Measurements from ENCODE around the gene LRP10. TPM values are rescaled to one million over a fixed set of nuclear protein-coding genes. Genes with fewer than 3 reads are reported as not detected.

Gene LRP10
- total RNA-seq, 2 donors from 2014 or later = 124 to 150 TPM

GRCh38 chr14:22919601-22919921, 48.0 kb downstream of the LRP10 start:
- DNase-seq (ENCODE audit: low spot score) = no peak
- Histone ChIP-seq H3K27ac (peak overlapping the region; percentile 97 to 99), H3K9me3 (no peaks in the 10 kb centered on the region), H3K27me3 (replicated peaks; ENCODE audit: insufficient read depth) (no peaks in the 10 kb centered on the region), H3K4me1 (replicated peaks) (no peaks in the 10 kb centered on the region), H3K36me3 (peaks cover 0 to 16% of the 10 kb centered on the region in 2 donors), H3K4me3 (peak overlapping the region; percentile 20 to 29)
- intact Hi-C loops (cut with DNase I) = loop anchor here (5.0 kb wide), 1 partner anchor 47 kb away; the partner anchor contains the start of gene LRP10
- no peak for TF ChIP-seq POLR2A (IDR thresholded peaks at IDR 0.05)
- TF ChIP-seq CTCF (IDR thresholded peaks at IDR 0.05) = no peak
- TF ChIP-seq POLR2AphosphoS5 (IDR thresholded peaks at IDR 0.05) = no peak
- WGBS = 9% methylated on average over 10 of the region's 10 CpGs

- no peaks in the 10 kb centered on the region for H3K9me3 ChIP-seq
- peaks cover 0 to 16% of the 10 kb centered on the region in 2 donors for H3K36me3 ChIP-seq
- no peak overlapping the region for H3K27ac ChIP-seq
- no peak for DNase-seq (ENCODE audit: low spot score)
- TF ChIP-seq CTCF (IDR thresholded peaks at IDR 0.05) (no peak), POLR2A (IDR thresholded peaks at IDR 0.05) (no peak), POLR2AphosphoS5 (IDR thresholded peaks at IDR 0.05) (no peak)
- intact Hi-C loops (cut with DNase I) = no loop called here
- no peaks in the 10 kb centered on the region for H3K4me1 ChIP-seq (replicated peaks)
- WGBS = 96% methylated on average over 6 of the region's 6 CpGs
- H3K27me3 ChIP-seq (replicated peaks; ENCODE audit: insufficient read depth) = no peaks in the 10 kb centered on the region
- H3K4me3 ChIP-seq = no peak overlapping the region
These were observed 49.2 kb downstream of the LRP10 start for GRCh38 chr14:22920697-22921096.

GRCh38 chr14:22922294-22922693, 50.8 kb downstream of the LRP10 start:
- intact Hi-C loops (cut with DNase I) = no loop called here
- Histone ChIP-seq H3K9me3 (no peaks in the 10 kb centered on the region), H3K27ac (no peak overlapping the region), H3K4me1 (replicated peaks) (no peaks in the 10 kb centered on the region), H3K4me3 (no peak overlapping the region), H3K36me3 (peaks cover 0 to 16% of the 10 kb centered on the region in 2 donors), H3K27me3 (replicated peaks; ENCODE audit: insufficient read depth) (no peaks in the 10 kb centered on the region)
- WGBS = 81% methylated on average over 2 of the region's 2 CpGs
- TF ChIP-seq POLR2AphosphoS5 (IDR thresholded peaks at IDR 0.05) = no peak
- no peak for TF ChIP-seq CTCF (IDR thresholded peaks at IDR 0.05)
- TF ChIP-seq POLR2A (IDR thresholded peaks at IDR 0.05) = no peak
- DNase-seq (ENCODE audit: low spot score) = no peak

- no peaks in the 10 kb centered on the region for H3K27me3 ChIP-seq (replicated peaks; ENCODE audit: insufficient read depth)
- no peak overlapping the region for H3K4me3 ChIP-seq
- H3K27ac ChIP-seq = no peak overlapping the region
- intact Hi-C loops (cut with DNase I) = no loop called here
- peaks cover 12% of the 10 kb centered on the region for H3K4me1 ChIP-seq (replicated peaks)
- TF ChIP-seq POLR2AphosphoS5 (IDR thresholded peaks at IDR 0.05) (no peak), CTCF (IDR thresholded peaks at IDR 0.05) (no peak), POLR2A (IDR thresholded peaks at IDR 0.05) (no peak)
- no peak for DNase-seq (ENCODE audit: low spot score)
- WGBS = 96% methylated on average over 5 of the region's 5 CpGs
- no peaks in the 10 kb centered on the region for H3K9me3 ChIP-seq
- peaks cover 0 to 16% of the 10 kb centered on the region in 2 donors for H3K36me3 ChIP-seq
These were observed 52.2 kb downstream of the LRP10 start for GRCh38 chr14:22923746-22924145.

- 93% methylated on average over 8 of the region's 8 CpGs for WGBS
- peaks cover 0 to 15% of the 10 kb centered on the region in 2 donors for H3K36me3 ChIP-seq
These were observed 54.0 kb downstream of the LRP10 start for GRCh38 chr14:22925513-22925912.

More at GRCh38 chr14:22925513-22925912, 54.0 kb downstream of the LRP10 start:
- no peak overlapping the region for H3K27ac ChIP-seq
- no peak for DNase-seq (ENCODE audit: low spot score)
- TF ChIP-seq CTCF (IDR thresholded peaks at IDR 0.05) (no peak), POLR2A (IDR thresholded peaks at IDR 0.05) (no peak), POLR2AphosphoS5 (IDR thresholded peaks at IDR 0.05) (no peak)
- no peak overlapping the region for H3K4me3 ChIP-seq
- intact Hi-C loops (cut with DNase I) = no loop called here
- H3K27me3 ChIP-seq (replicated peaks; ENCODE audit: insufficient read depth) = no peaks in the 10 kb centered on the region
- H3K9me3 ChIP-seq = no peaks in the 10 kb centered on the region
- peaks cover 12% of the 10 kb centered on the region for H3K4me1 ChIP-seq (replicated peaks)

Data from prostate gland (tissue), 2 donors.